Suprapubic skin (tissue), 4 donors: ENCODE measurements around the gene BPNT1. TPM values are rescaled to one million over a fixed set of nuclear protein-coding genes. Genes with fewer than 3 reads are reported as not detected.
A peak's percentile ranks its signal among the peaks of the same experiment; 100 is the strongest.
"Not testable (repeated sequence)": the region's sequence is repeated elsewhere in the genome, so short reads cannot be mapped to it uniquely, and the experiment has no call there.

Source experiments
- DNase-seq, 2 donors: peaks; one replicate each; pipeline ENCODE4 v3.0.0-alpha.2; 2019; ENCODE audit warnings: low spot score in 2 of 2
- H3K27ac ChIP-seq: fragments of 200-600 bp; sonication (generic); one replicate; pipeline ENCODE4 v1.5.1; 2019
- H3K27me3 ChIP-seq: fragments of 200-600 bp; sonication (generic); one replicate; pipeline ENCODE4 v1.5.1; 2019
- H3K36me3 ChIP-seq: fragments of 200-600 bp; sonication (generic); one replicate; pipeline ENCODE4 v1.5.1; 2019
- H3K4me1 ChIP-seq: fragments of 200-600 bp; sonication (generic); one replicate; pipeline ENCODE4 v1.5.1; 2019
- H3K4me3 ChIP-seq: fragments of 200-600 bp; sonication (generic); one replicate; pipeline ENCODE4 v1.5.1; 2019; ENCODE audit warnings: mild to moderate bottlenecking
- H3K9me3 ChIP-seq: fragments of 200-600 bp; sonication (generic); one replicate; pipeline ENCODE4 v1.5.1; 2019
- CTCF ChIP-seq, 2 donors: fragments of 200-600 bp in 1 of 2; fragments of 450-650 bp in 1 of 2; sonication (generic) in 1 of 2; IDR thresholded peaks; one replicate each; pipeline ENCODE4 v1.5.1; 2016 to 2019; ENCODE audit warnings: antibody characterized with exemption in 2 of 2, mild to moderate bottlenecking in 1 of 2, moderate library complexity in 1 of 2
- EP300 ChIP-seq: sonication (generic); formaldehyde crosslinking; IDR thresholded peaks from one replicate; pipeline ENCODE4 v1.6.1; 2017; ENCODE audit warnings: antibody characterized with exemption
- POLR2A ChIP-seq, 2 donors: fragments of 450-650 bp; IDR thresholded peaks; one replicate each; pipeline ENCODE4 v1.6.1; 2017; ENCODE audit warnings: antibody characterized with exemption in 2 of 2, mild to moderate bottlenecking in 2 of 2, moderate library complexity in 2 of 2
- POLR2AphosphoS5 ChIP-seq, 3 donors: sonication (generic); formaldehyde crosslinking; IDR thresholded peaks; one replicate each; pipeline ENCODE4 v1.6.1; 2017; ENCODE audit warnings: antibody characterized with exemption in 3 of 3
- WGBS: methylation state at CpG from one replicate; pipeline ENCODE4 v1.1.5; 2018; 5-methylcytosine and 5-hydroxymethylcytosine counted together
- total RNA-seq, 4 donors: library from RNA; depleted of rRNA; stranded (reverse); fragments of >200 nt; gene quantifications; one replicate each; pipeline ENCODE4 v1.1.0, GENCODE V29; 2016

BPNT1 gene
- total RNA-seq, 4 donors from 2014 or later: 18.4 to 25.6 (median 20.2) TPM

DNA sequence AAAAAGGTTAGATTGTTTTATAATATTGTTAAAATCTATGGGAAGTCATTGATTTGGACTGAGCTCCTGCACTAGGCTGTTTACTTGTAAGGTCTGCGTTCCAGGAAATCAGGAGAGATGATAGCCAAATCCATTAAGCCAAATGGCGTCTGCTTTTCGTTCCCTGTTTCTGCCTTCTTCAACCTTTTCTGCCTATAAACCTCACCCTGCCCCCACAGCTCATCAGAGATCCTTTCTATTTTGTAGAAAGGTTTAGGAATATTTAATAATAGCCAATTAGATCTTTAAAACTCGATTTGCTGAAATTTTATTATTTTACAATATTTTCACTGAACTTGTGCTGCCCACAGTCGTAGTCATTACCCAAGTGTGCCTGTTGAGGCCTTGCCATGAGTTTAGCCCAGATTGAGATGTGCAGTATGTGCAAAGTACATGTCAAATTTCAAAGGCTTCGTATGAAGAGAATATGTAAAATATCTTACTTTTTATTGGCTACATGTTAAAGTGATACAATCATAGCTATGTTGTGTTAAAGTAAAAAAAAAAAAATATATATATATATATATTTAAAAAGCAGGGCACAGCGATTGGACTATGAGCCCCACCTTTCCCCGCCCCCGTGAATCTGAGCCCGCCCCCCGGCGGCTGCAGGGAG, 3.9 kb upstream of the BPNT1 start:
- WGBS: 22% methylated on average over 12 of the region's 12 CpGs
- H3K9me3 ChIP-seq: no peaks in the 10 kb centered on the region
- peaks cover 19% of the 10 kb centered on the region for H3K4me1 ChIP-seq
- H3K4me3 ChIP-seq: peak overlapping the region; percentile 79
- peaks cover 18% of the 10 kb centered on the region for H3K36me3 ChIP-seq
- TF ChIP-seq POLR2AphosphoS5 (IDR thresholded peaks at IDR 0.05) (no peak), CTCF (IDR thresholded peaks at IDR 0.05) (no peak), EP300 (no peak), POLR2A (IDR thresholded peaks at IDR 0.05) (no peak)
- H3K27ac ChIP-seq: peak overlapping the region; percentile 84
- H3K27me3 ChIP-seq: no peaks in the 10 kb centered on the region
- DNase-seq: no peak

DNA sequence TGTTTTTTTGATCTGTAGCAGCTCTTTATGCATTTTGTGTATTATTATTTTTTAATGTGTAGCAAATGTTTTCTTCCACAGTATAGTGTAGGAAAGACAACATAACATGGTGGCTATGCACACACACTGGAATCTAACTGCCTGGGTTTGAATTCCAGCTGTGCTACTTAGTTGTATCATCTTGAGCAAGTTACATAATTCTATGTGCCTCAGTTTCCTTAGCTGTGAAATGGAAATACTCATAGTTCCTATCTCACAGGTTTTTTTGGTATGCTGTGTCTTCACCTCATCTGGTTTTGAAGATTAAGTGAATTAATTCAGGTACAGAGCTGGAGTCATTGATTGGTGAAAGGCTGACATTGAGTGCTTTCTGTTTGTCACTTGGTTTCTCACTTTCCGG, 3.1 kb upstream of the BPNT1 start:
- Histone ChIP-seq H3K27me3 (no peaks in the 10 kb centered on the region), H3K9me3 (no peaks in the 10 kb centered on the region), H3K36me3 (peaks cover 10% of the 10 kb centered on the region), H3K4me1 (peaks cover 19% of the 10 kb centered on the region), H3K4me3 (no peak overlapping the region), H3K27ac (no peak overlapping the region)
- no peak for DNase-seq
- WGBS: 95% methylated on average over 1 of the region's 1 CpG
- no peak for TF ChIP-seq CTCF (IDR thresholded peaks at IDR 0.05)
- TF ChIP-seq POLR2A (IDR thresholded peaks at IDR 0.05): no peak
- TF ChIP-seq EP300: no peak
- TF ChIP-seq POLR2AphosphoS5 (IDR thresholded peaks at IDR 0.05): no peak

DNA sequence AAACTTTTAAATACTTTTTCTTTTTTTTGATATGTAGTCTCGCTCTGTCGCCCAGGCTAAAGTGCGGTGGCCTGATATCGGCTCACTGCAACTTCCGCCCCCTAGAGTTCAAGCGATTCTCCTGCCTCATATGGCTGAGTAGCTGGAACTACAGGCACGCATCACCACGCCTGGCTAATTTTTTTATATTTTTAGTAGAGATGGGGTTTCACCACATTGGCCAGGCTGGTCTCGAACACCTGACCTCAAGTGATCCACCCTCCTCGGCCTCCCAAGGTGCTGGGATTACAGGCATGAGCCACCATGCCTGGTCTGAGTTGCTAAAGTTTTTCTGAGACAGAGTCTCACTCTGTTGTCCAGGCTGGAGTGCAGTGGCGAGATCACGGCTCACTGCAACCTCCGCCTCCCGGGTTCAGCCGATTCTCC, 3.3 kb downstream of the BPNT1 start:
- 94% methylated on average over 15 of the region's 15 CpGs for WGBS

DNA sequence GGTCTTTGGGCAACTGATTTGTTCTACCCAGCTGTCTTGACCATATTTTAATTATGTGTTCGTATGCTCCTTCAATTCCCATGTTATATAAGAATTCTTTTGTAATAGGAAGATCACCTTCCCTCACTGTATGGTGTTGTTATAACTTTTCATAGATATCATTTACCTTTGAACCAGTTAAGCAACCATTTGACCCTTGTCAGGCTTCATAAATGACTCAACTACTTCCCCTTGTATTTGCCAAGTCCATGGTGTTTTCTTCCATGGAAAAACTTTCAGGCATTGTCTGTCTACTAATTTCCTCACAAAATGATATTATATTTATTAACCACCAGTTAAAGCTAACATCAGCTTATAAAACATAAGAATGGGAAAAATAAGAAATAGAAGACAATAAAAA, 5.1 kb downstream of the BPNT1 start:
- no peaks in the 10 kb centered on the region for H3K27me3 ChIP-seq
- no peaks in the 10 kb centered on the region for H3K4me1 ChIP-seq
- H3K9me3 ChIP-seq: no peaks in the 10 kb centered on the region
- no peak for TF ChIP-seq EP300
- no peak for TF ChIP-seq POLR2A (IDR thresholded peaks at IDR 0.05)
- no peak for TF ChIP-seq CTCF (IDR thresholded peaks at IDR 0.05)
- TF ChIP-seq POLR2AphosphoS5 (IDR thresholded peaks at IDR 0.05): no peak
- H3K27ac ChIP-seq: no peak overlapping the region
- no peak for DNase-seq
- no peaks in the 10 kb centered on the region for H3K36me3 ChIP-seq
- WGBS: 92% methylated on average over 1 of the region's 1 CpG
- H3K4me3 ChIP-seq: no peak overlapping the region

More for the DNA sequence above, 3.3 kb downstream of the BPNT1 start:
- not testable (repeated sequence) for H3K9me3 ChIP-seq, H3K27ac ChIP-seq, H3K4me3 ChIP-seq, H3K36me3 ChIP-seq, H3K27me3 ChIP-seq, H3K4me1 ChIP-seq, DNase-seq

- no peak for DNase-seq
- Histone ChIP-seq H3K36me3 (peaks cover 28% of the 10 kb centered on the region), H3K27ac (no peak overlapping the region), H3K9me3 (no peaks in the 10 kb centered on the region), H3K4me1 (no peaks in the 10 kb centered on the region), H3K4me3 (no peak overlapping the region), H3K27me3 (no peaks in the 10 kb centered on the region)
- WGBS: 95% methylated on average over 3 of the region's 3 CpGs
- TF ChIP-seq EP300 (no peak), POLR2A (IDR thresholded peaks at IDR 0.05) (no peak), CTCF (IDR thresholded peaks at IDR 0.05) (no peak), POLR2AphosphoS5 (IDR thresholded peaks at IDR 0.05) (no peak)
These were observed 11.7 kb downstream of the BPNT1 start for GRCh38 chr1:220077887-220078286.
